B cell (primary cell): ENCODE results near the gene NGDN. TPM values are rescaled to one million over a fixed set of nuclear protein-coding genes. Genes with fewer than 3 reads are reported as not detected.

Experiments used
- ATAC-seq: fragments of 200-7000 bp; cut with Tn5 transposase; one replicate; pipeline ENCODE4 v1.10.0; 2021; ENCODE audit warnings: low read depth, mild to moderate bottlenecking, moderate number of reproducible peaks, moderate library complexity
- CTCF ChIA-PET: fragments of 350-600 bp; sonication (Branson Sonifier 250); formaldehyde crosslinking; loops from one replicate; lab custom pipeline; 2021; ENCODE audit warnings: antibody characterized with exemption, inconsistent platforms; lab: Charles Lee
- POLR2A ChIA-PET: fragments of 350-600 bp; sonication (Branson Sonifier 250); formaldehyde crosslinking; loops from one replicate; lab custom pipeline; 2021; ENCODE audit warnings: antibody characterized with exemption; lab: Charles Lee
- DNase-seq: peaks from one replicate; pipeline ENCODE4 v3.0.0; 2013
- H2AFZ ChIP-seq: 2 replicates; pipeline ENCODE4 v1.6.1; 2012; ENCODE audit warnings: mild to moderate bottlenecking, low read depth, low read length; ENCODE audit not compliant: insufficient read depth, poor library complexity, severe bottlenecking
- H3K27ac ChIP-seq, 2 donors: 1 replicate in 1 of 2; 2 replicates in 1 of 2; pipeline ENCODE4 v1.5.1; 2012 to 2013; ENCODE audit warnings: low read length in 2 of 2, mild to moderate bottlenecking in 2 of 2, moderate library complexity in 1 of 2
- H3K27me3 ChIP-seq, 4 experiments: fragments of 200-600 bp in 1 of 4; sonication (generic) in 1 of 4; replicated peaks in 1 of 4; 1 replicate in 2 of 4; 2 replicates in 2 of 4; pipeline versions ENCODE4 v1.6.1 to v1.7.0; 2013 to 2016; ENCODE audit warnings: low read length in 3 of 4, mild to moderate bottlenecking in 2 of 4, mixed read lengths in 1 of 4, moderate library complexity in 1 of 4; ENCODE audit not compliant: insufficient read depth in 4 of 4, control insufficient read depth in 3 of 4; ENCODE audit errors: control extremely low read depth in 1 of 4
- H3K36me3 ChIP-seq, 2 experiments: replicated peaks in 1 of 2; 1 replicate in 1 of 2; 2 replicates in 1 of 2; pipeline versions ENCODE4 v1.6.1 to v1.7.1; 2013; ENCODE audit warnings: low read length in 1 of 2; ENCODE audit not compliant: insufficient read depth in 2 of 2, control insufficient read depth in 1 of 2; ENCODE audit errors: control extremely low read depth in 1 of 2, extremely low read depth in 1 of 2
- H3K4me1 ChIP-seq, 2 donors: fragments of 200-600 bp in 1 of 2; sonication (generic) in 1 of 2; 1 replicate in 1 of 2; 2 replicates in 1 of 2; pipeline versions ENCODE4 v1.5.1 to v1.6.1; 2013 to 2017; ENCODE audit warnings: low read length in 2 of 2; ENCODE audit not compliant: control insufficient read depth in 2 of 2, insufficient read depth in 2 of 2
- H3K4me2 ChIP-seq: replicated peaks from 2 replicates; pipeline ENCODE3; 2012; ENCODE audit warnings: mild to moderate bottlenecking, low read depth, low read length; ENCODE audit not compliant: poor library complexity, severe bottlenecking
- H3K4me3 ChIP-seq, 5 experiments: fragments of 200-600 bp in 1 of 5; sonication (generic) in 1 of 5; 1 replicate in 3 of 5; 2 replicates in 2 of 5; pipeline versions ENCODE4 v1.5.1 to v1.7.0; 2011 to 2016; ENCODE audit warnings: low read length in 4 of 5, mild to moderate bottlenecking in 4 of 5, low read depth in 2 of 5, control low read depth in 1 of 5, moderate library complexity in 1 of 5; ENCODE audit not compliant: insufficient read depth in 1 of 5; ENCODE audit errors: control extremely low read depth in 1 of 5, extremely low read depth in 1 of 5
- H3K79me2 ChIP-seq: fragments of 200-600 bp; sonication (generic); one replicate; pipeline ENCODE4 v1.6.0; 2016; ENCODE audit warnings: low read length; ENCODE audit not compliant: control insufficient read depth, insufficient read depth
- H3K9ac ChIP-seq: fragments of 200-600 bp; sonication (generic); 2 replicates; pipeline ENCODE4 v1.6.1; 2017; ENCODE audit warnings: mild to moderate bottlenecking, low read length, moderate library complexity
- H3K9me3 ChIP-seq, 3 donors: one replicate each; pipeline versions ENCODE4 v1.6.1 to v1.7.1; 2013; ENCODE audit warnings: low read length in 2 of 3; ENCODE audit not compliant: control insufficient read depth in 2 of 3, insufficient read depth in 1 of 3; ENCODE audit errors: control extremely low read depth in 1 of 3
- H4K20me1 ChIP-seq: 2 replicates; pipeline ENCODE4 v1.6.0; 2012; ENCODE audit warnings: mild to moderate bottlenecking, low read length; ENCODE audit not compliant: insufficient read depth, control insufficient read depth, poor library complexity, severe bottlenecking
- H3K27ac Mint-ChIP-seq: one replicate; pipeline ENCODE4 v1.8.0; 2021; ENCODE audit warnings: mixed read lengths
- H3K27me3 Mint-ChIP-seq: one replicate; pipeline ENCODE4 v1.8.0; 2021; ENCODE audit warnings: mixed read lengths
- H3K4me1 Mint-ChIP-seq: one replicate; pipeline ENCODE4 v1.8.0; 2021; ENCODE audit warnings: mixed read lengths
- H3K4me3 Mint-ChIP-seq: one replicate; pipeline ENCODE4 v1.8.0; 2021; ENCODE audit warnings: mixed read lengths
- H3K9me3 Mint-ChIP-seq: one replicate; pipeline ENCODE4 v1.8.0; 2022; ENCODE audit warnings: mixed read lengths; ENCODE audit not compliant: insufficient read depth
- EZH2 ChIP-seq: IDR thresholded peaks from 2 replicates; pipeline ENCODE4 v1.6.1; 2012; ENCODE audit warnings: borderline replicate concordance, low read depth, mild to moderate bottlenecking, moderate library complexity, low read length; ENCODE audit not compliant: insufficient read depth, poor library complexity, severe bottlenecking
- WGBS: methylation state at CpG from one replicate; pipeline ENCODE4 v1.1.5; 2013; ENCODE audit warnings: missing lambda C conversion rate; ENCODE audit not compliant: insufficient coverage; 5-methylcytosine and 5-hydroxymethylcytosine counted together
- intact Hi-C: fragments of 100-400 bp; cut with micrococcal nuclease; formaldehyde crosslinking; loops from one replicate; pipeline ENCODE4 v1.10.0; 2022
- polyA plus RNA-seq: library from polyadenylated mRNA; depleted of rRNA; stranded (reverse); fragments of >200 nt; gene quantifications from 2 replicates; pipeline ENCODE4 v1.2.3, GENCODE V29; 2012
- total RNA-seq, 2 donors: library from RNA; stranded (reverse); fragments of 120-200 nt in 1 of 2; gene quantifications; 1 replicate in 1 of 2; 2 replicates in 1 of 2; pipeline versions ENCODE4 v1.2.3 to v1.2.4, GENCODE V29; 2013 to 2022
- TF ChIP-seq, protein P1 (sequence below): fragments of 200-600 bp; IDR thresholded peaks from one replicate; pipeline ENCODE4 v1.8.0; 2022; ENCODE audit warnings: antibody characterized with exemption, mild to moderate bottlenecking

Gene NGDN
- total and polyA plus RNA-seq, 2 donors (not counting 1 experiment from before 2014, with no cell fraction given) = 66.7 to 81.8 TPM

DNA sequence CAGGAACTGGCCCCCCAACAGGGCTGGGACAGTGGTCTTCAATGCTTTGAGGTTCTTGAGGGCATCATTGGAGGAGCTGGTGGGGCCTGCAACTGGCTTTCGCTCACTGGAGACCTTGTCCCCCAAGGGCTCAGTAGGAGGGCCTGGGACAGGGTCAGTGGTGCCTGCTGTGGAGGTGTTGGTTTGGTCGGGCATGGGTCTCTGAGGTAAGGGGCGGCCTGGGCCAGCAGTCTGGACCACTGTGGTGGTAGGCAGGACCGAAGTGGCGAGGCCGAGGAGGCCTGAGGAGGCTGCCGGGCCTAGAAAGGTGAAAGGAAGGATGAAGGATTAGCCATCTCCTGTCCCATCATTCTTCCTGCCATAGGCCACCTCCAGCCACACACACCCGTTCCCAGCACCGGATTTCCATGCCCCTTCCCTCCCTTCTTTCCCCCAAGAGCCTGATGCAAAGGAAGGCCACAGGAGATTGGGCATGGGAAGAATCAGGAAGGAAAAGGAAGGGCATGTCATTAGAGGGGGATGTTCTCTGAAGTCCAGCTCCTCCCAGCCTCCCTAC, 53.2 kb downstream of the NGDN start:
- CTCF ChIA-PET = interaction anchor here (1.1 kb wide), 1 partner anchor 8 kb away, joined by 3 read pairs; no protein-coding TSS in a partner anchor
- TF ChIP-seq, protein P1, sequence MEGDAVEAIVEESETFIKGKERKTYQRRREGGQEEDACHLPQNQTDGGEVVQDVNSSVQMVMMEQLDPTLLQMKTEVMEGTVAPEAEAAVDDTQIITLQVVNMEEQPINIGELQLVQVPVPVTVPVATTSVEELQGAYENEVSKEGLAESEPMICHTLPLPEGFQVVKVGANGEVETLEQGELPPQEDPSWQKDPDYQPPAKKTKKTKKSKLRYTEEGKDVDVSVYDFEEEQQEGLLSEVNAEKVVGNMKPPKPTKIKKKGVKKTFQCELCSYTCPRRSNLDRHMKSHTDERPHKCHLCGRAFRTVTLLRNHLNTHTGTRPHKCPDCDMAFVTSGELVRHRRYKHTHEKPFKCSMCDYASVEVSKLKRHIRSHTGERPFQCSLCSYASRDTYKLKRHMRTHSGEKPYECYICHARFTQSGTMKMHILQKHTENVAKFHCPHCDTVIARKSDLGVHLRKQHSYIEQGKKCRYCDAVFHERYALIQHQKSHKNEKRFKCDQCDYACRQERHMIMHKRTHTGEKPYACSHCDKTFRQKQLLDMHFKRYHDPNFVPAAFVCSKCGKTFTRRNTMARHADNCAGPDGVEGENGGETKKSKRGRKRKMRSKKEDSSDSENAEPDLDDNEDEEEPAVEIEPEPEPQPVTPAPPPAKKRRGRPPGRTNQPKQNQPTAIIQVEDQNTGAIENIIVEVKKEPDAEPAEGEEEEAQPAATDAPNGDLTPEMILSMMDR = no peak
- no peak for TF ChIP-seq EZH2
- Mint-ChIP-seq H3K9me3 (no peaks in the 10 kb centered on the region), H3K27me3 (no peaks in the 10 kb centered on the region), H3K27ac (no peak overlapping the region), H3K4me1 (no peaks in the 10 kb centered on the region), H3K4me3 (no peak overlapping the region)
- no peaks in the 10 kb centered on the region for H3K27me3 ChIP-seq
- H3K79me2 ChIP-seq = no peaks in the 10 kb centered on the region
- no peaks in the 10 kb centered on the region for H3K9me3 ChIP-seq
- H2AFZ ChIP-seq = no peak overlapping the region
- H3K4me3 ChIP-seq = no peak overlapping the region
- POLR2A ChIA-PET = no interaction called here
- no peak overlapping the region for H3K9ac ChIP-seq
- no peaks in the 10 kb centered on the region for H3K4me1 ChIP-seq
- H3K4me2 ChIP-seq = no peak overlapping the region
- DNase-seq (no peak), ATAC-seq (no peak)
- H4K20me1 ChIP-seq = no peaks in the 10 kb centered on the region
- H3K36me3 ChIP-seq = no peaks in the 10 kb centered on the region
- H3K27ac ChIP-seq = no peak overlapping the region
- 94% methylated on average over 3 of the region's 9 CpGs for WGBS
- intact Hi-C loops = no loop called here

GRCh38 chr14:23523229-23524016, 53.9 kb downstream of the NGDN start:
- Histone ChIP-seq H3K9ac (no peak overlapping the region), H3K9me3 (no peaks in the 10 kb centered on the region), H3K36me3 (no peaks in the 10 kb centered on the region), H3K79me2 (no peaks in the 10 kb centered on the region), H3K27ac (no peak overlapping the region), H3K27me3 (no peaks in the 10 kb centered on the region), H3K4me1 (no peaks in the 10 kb centered on the region), H3K4me2 (no peak overlapping the region), H4K20me1 (no peaks in the 10 kb centered on the region), H2AFZ (no peak overlapping the region), H3K4me3 (no peak overlapping the region)
- ATAC-seq = no peak
- Mint-ChIP-seq H3K9me3 (no peaks in the 10 kb centered on the region), H3K27me3 (no peaks in the 10 kb centered on the region), H3K4me3 (no peak overlapping the region), H3K4me1 (no peaks in the 10 kb centered on the region), H3K27ac (no peak overlapping the region)
- no peak for DNase-seq
- 94% methylated on average over 16 of the region's 16 CpGs for WGBS
- intact Hi-C loops = no loop called here
- POLR2A ChIA-PET = no interaction called here
- TF ChIP-seq, protein P1 = no peak
- TF ChIP-seq EZH2 = no peak
- CTCF ChIA-PET = no interaction called here
